Nephron progenitor cell (in vitro differentiated cells): ENCODE measurements around the gene STARD8.

Source experiments
- DNase-seq: peaks from one replicate; pipeline ENCODE4 v3.0.0; 2021
- H3K27ac Mint-ChIP-seq: 2 replicates; pipeline ENCODE4 v1.8.0; 2021; ENCODE audit warnings: mild to moderate bottlenecking, moderate library complexity, mixed read lengths
- H3K27me3 Mint-ChIP-seq: 2 replicates; pipeline ENCODE4 v1.8.0; 2021; ENCODE audit warnings: mild to moderate bottlenecking, low read depth, mixed read lengths; ENCODE audit not compliant: poor library complexity
- H3K36me3 Mint-ChIP-seq: 2 replicates; pipeline ENCODE4 v1.8.0; 2021; ENCODE audit warnings: low read depth, mixed read lengths
- H3K4me1 Mint-ChIP-seq: 2 replicates; pipeline ENCODE4 v1.8.0; 2021; ENCODE audit warnings: mixed read lengths
- H3K4me3 Mint-ChIP-seq: 2 replicates; pipeline ENCODE4 v1.8.0; 2021; ENCODE audit warnings: mild to moderate bottlenecking, moderate library complexity, mixed read lengths
- H3K9me3 Mint-ChIP-seq: 2 replicates; pipeline ENCODE4 v1.8.0; 2021; ENCODE audit warnings: mild to moderate bottlenecking, moderate library complexity, mixed read lengths
- TF ChIP-seq, protein P1 (sequence below): fragments of 200-600 bp; sonication (generic); IDR thresholded peaks from 2 replicates; pipeline ENCODE4 v1.5.0; 2021; ENCODE audit warnings: antibody characterized with exemption

The STARD8 gene

GRCh38 chrX:68718443-68718820 lies 71.0 kb downstream of the STARD8 start:
- Mint-ChIP-seq H3K36me3 (peaks cover 11% of the 10 kb centered on the region), H3K27ac (no peak overlapping the region), H3K4me3 (no peak overlapping the region), H3K4me1 (peaks cover 9% of the 10 kb centered on the region), H3K27me3 (no peaks in the 10 kb centered on the region), H3K9me3 (peaks cover 53% of the 10 kb centered on the region)
- TF ChIP-seq, protein P1, sequence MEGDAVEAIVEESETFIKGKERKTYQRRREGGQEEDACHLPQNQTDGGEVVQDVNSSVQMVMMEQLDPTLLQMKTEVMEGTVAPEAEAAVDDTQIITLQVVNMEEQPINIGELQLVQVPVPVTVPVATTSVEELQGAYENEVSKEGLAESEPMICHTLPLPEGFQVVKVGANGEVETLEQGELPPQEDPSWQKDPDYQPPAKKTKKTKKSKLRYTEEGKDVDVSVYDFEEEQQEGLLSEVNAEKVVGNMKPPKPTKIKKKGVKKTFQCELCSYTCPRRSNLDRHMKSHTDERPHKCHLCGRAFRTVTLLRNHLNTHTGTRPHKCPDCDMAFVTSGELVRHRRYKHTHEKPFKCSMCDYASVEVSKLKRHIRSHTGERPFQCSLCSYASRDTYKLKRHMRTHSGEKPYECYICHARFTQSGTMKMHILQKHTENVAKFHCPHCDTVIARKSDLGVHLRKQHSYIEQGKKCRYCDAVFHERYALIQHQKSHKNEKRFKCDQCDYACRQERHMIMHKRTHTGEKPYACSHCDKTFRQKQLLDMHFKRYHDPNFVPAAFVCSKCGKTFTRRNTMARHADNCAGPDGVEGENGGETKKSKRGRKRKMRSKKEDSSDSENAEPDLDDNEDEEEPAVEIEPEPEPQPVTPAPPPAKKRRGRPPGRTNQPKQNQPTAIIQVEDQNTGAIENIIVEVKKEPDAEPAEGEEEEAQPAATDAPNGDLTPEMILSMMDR = no peak
- no peak for DNase-seq

GRCh38 chrX:68719181-68719903 lies 71.9 kb downstream of the STARD8 start:
- no peak for DNase-seq
- Mint-ChIP-seq H3K4me1 (peaks cover 1% of the 10 kb centered on the region), H3K4me3 (no peak overlapping the region), H3K9me3 (peaks cover 50% of the 10 kb centered on the region), H3K27ac (no peak overlapping the region), H3K36me3 (peaks cover 7% of the 10 kb centered on the region), H3K27me3 (no peaks in the 10 kb centered on the region)
- TF ChIP-seq, protein P1 = no peak

DNA sequence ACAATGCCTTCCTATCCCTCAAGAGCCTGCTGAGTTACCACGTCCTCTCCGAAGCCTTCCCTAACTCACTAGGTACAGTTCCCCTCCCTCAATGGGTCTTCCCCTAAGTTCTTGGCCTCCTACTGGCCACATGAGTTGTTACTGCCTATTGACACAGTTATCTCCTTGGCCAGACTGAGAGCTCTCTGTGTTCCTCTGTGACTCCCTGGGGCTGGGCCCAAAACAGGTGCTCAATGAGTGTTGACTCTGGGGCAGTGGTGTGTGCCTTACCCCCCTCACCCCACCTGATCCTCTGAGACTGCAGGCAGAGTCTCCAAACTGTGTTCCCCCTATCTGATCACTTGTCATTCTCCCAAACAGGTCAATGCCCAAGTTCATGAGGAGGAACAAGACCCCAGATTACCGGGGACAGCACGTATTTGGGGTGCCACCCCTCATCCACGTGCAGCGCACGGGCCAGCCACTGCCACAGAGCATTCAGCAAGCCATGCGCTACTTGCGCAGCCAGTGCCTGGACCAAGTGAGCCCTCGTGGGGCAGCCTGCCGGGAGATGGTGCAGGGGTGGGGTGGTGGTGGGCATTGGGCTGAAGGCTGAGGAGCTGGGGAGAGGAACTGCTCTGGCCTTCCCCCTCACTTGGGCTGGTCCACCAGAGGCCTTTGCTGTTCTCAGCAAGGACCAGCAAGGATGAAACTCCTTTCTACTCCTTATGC lies 72.6 kb downstream of the STARD8 start:
- Mint-ChIP-seq H3K4me1 (no peaks in the 10 kb centered on the region), H3K27me3 (no peaks in the 10 kb centered on the region), H3K9me3 (peaks cover 48% of the 10 kb centered on the region), H3K36me3 (peaks cover 4% of the 10 kb centered on the region), H3K4me3 (no peak overlapping the region), H3K27ac (no peak overlapping the region)
- TF ChIP-seq, protein P1 = no peak
- DNase-seq = no peak

DNA sequence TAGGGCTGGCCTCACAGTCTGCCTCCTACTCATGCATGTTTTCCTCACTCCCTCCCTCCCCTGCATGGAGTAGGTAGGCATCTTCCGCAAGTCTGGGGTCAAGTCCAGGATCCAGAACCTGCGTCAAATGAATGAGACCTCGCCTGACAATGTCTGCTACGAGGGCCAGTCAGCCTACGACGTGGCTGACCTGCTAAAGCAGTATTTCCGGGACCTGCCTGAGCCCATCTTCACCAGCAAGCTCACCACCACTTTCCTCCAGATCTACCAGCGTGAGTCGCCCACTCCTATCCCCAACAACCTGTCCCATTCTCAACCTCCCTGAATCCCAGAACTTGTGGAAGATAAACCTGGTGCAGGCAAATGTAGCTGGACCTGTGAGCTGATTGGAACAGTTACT lies 73.4 kb downstream of the STARD8 start:
- Mint-ChIP-seq H3K4me3 (no peak overlapping the region), H3K36me3 (peaks cover 4% of the 10 kb centered on the region), H3K4me1 (no peaks in the 10 kb centered on the region), H3K27me3 (no peaks in the 10 kb centered on the region), H3K9me3 (peaks cover 44% of the 10 kb centered on the region), H3K27ac (no peak overlapping the region)
- TF ChIP-seq, protein P1 = no peak
- DNase-seq = no peak

GRCh38 chrX:68721546-68721945 lies 74.1 kb downstream of the STARD8 start:
- no peak overlapping the region for H3K4me3 Mint-ChIP-seq

More at GRCh38 chrX:68721546-68721945, 74.1 kb downstream of the STARD8 start:
- Mint-ChIP-seq H3K27ac (no peak overlapping the region), H3K9me3 (peaks cover 40% of the 10 kb centered on the region), H3K36me3 (peaks cover 4% of the 10 kb centered on the region), H3K27me3 (no peaks in the 10 kb centered on the region), H3K4me1 (no peaks in the 10 kb centered on the region)
- TF ChIP-seq, protein P1 = no peak
- no peak for DNase-seq
